Measurements from ENCODE around the gene GJB1. TPM values are rescaled to one million over a fixed set of nuclear protein-coding genes. Genes with fewer than 3 reads are reported as not detected.

Gene GJB1
- polyA plus RNA-seq, 1 experiment: not detected

DNA sequence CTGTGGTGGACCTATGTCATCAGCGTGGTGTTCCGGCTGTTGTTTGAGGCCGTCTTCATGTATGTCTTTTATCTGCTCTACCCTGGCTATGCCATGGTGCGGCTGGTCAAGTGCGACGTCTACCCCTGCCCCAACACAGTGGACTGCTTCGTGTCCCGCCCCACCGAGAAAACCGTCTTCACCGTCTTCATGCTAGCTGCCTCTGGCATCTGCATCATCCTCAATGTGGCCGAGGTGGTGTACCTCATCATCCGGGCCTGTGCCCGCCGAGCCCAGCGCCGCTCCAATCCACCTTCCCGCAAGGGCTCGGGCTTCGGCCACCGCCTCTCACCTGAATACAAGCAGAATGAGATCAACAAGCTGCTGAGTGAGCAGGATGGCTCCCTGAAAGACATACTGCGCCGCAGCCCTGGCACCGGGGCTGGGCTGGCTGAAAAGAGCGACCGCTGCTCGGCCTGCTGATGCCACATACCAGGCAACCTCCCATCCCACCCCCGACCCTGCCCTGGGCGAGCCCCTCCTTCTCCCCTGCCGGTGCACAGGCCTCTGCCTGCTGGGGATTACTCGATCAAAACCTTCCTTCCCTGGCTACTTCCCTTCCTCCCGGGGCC lies 1.2 kb downstream of the GJB1 start:
- POLR2A ChIA-PET: no interaction called here
- CTCF ChIA-PET: no interaction called here
- no peaks in the 10 kb centered on the region for H3K27me3 ChIP-seq (ENCODE audit: control insufficient read depth, insufficient read depth, low read length)
- no peak for TF ChIP-seq CTCF (IDR thresholded peaks at IDR 0.05; ENCODE audit: insufficient read depth, low read depth, low read length)
- DNase-seq (ENCODE audit: low read depth): no peak
- no peak overlapping the region for H3K4me3 ChIP-seq (ENCODE audit: low read depth, low read length)
- H3K36me3 ChIP-seq (ENCODE audit: control insufficient read depth, insufficient read depth, low read length): no peaks in the 10 kb centered on the region

DNA sequence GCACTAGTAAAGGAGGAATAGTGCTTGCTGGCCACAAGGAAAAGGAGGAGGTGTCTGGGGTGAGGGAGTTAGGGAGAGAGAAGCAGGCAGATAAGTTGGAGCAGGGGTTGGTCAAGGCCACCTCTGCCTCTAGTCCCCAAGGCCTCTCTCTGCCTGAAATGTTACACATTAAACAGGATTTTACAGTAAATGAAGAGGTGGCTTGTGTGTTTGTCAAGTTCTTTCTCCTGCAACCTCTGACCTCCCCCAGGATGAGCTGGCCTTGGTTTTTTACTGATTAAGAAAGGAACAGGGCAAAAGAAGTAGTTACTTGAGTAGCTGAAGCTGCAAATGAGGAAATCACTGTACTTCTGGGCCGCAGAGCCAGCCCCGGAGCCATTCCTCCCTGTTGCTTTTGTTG lies 2.0 kb downstream of the GJB1 start:
- no peaks in the 10 kb centered on the region for H3K27me3 ChIP-seq (ENCODE audit: control insufficient read depth, insufficient read depth, low read length)
- no peak for TF ChIP-seq CTCF (IDR thresholded peaks at IDR 0.05; ENCODE audit: insufficient read depth, low read depth, low read length)
- no peak for DNase-seq (ENCODE audit: low read depth)
- H3K36me3 ChIP-seq (ENCODE audit: control insufficient read depth, insufficient read depth, low read length): no peaks in the 10 kb centered on the region
- POLR2A ChIA-PET: no interaction called here
- CTCF ChIA-PET: no interaction called here
- no peak overlapping the region for H3K4me3 ChIP-seq (ENCODE audit: low read depth, low read length)

- Histone ChIP-seq H3K27me3 (ENCODE audit: control insufficient read depth, insufficient read depth, low read length) (no peaks in the 10 kb centered on the region), H3K36me3 (ENCODE audit: control insufficient read depth, insufficient read depth, low read length) (no peaks in the 10 kb centered on the region), H3K4me3 (ENCODE audit: low read depth, low read length) (no peak overlapping the region)
- TF ChIP-seq CTCF (IDR thresholded peaks at IDR 0.05; ENCODE audit: insufficient read depth, low read depth, low read length): no peak
- no peak for DNase-seq (ENCODE audit: low read depth)
- POLR2A ChIA-PET: no interaction called here
- CTCF ChIA-PET: no interaction called here
Measured at GRCh38 chrX:71225676-71226075, 2.7 kb downstream of the GJB1 start.

- Histone ChIP-seq H3K27me3 (ENCODE audit: control insufficient read depth, insufficient read depth, low read length) (no peaks in the 10 kb centered on the region), H3K36me3 (ENCODE audit: control insufficient read depth, insufficient read depth, low read length) (no peaks in the 10 kb centered on the region), H3K4me3 (ENCODE audit: low read depth, low read length) (no peak overlapping the region)
- POLR2A ChIA-PET: no interaction called here
- CTCF ChIA-PET: no interaction called here
- TF ChIP-seq CTCF (IDR thresholded peaks at IDR 0.05; ENCODE audit: insufficient read depth, low read depth, low read length): no peak
- no peak for DNase-seq (ENCODE audit: low read depth)
Measured at GRCh38 chrX:71227370-71228062, 4.5 kb downstream of the GJB1 start.

DNA sequence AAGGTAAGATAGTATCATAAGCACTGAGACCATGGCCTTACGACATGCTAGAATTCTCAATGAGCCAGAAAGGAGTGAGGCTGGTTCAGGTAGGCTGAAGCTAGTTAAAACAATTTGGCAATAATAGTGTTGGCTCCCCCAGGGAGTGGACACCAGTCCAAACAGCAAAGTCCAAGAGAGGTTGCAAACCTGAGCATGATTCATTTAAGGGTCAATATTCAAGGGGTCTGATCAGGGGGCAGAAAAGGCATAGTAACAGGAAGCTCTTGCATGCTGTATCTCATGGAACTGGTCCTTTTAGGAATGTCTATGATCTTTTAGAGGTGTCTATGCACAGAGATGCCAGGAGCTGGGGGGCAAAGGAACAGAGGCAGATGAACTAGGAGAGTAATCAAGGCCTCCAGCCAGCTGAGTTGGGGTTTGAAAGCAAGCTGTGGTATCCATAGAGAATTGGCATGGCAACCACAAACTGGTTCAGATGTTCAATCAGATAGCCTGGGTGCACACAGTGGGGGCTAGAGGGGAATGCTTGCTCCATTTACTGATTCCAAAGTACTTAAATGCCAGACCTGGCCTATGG lies 5.1 kb downstream of the GJB1 start:
- ChIA-PET CTCF (no interaction called here), POLR2A (no interaction called here)
- H3K36me3 ChIP-seq (ENCODE audit: control insufficient read depth, insufficient read depth, low read length): no peaks in the 10 kb centered on the region
- DNase-seq (ENCODE audit: low read depth): no peak
- TF ChIP-seq CTCF (IDR thresholded peaks at IDR 0.05; ENCODE audit: insufficient read depth, low read depth, low read length): no peak
- H3K27me3 ChIP-seq (ENCODE audit: control insufficient read depth, insufficient read depth, low read length): no peaks in the 10 kb centered on the region
- no peak overlapping the region for H3K4me3 ChIP-seq (ENCODE audit: low read depth, low read length)

All from BJ (cell line).